Effector memory CD4-positive, alpha-beta T cell (primary cell): ENCODE results near the gene MT2A.

Experiments
- DNase-seq, 3 donors: peaks; one replicate each; pipeline ENCODE4 v3.0.0-alpha.2; 2020
- H3K27ac ChIP-seq: 2 replicates; pipeline ENCODE4 v1.7.0; 2013; ENCODE audit warnings: mild to moderate bottlenecking, low read length, moderate library complexity; ENCODE audit not compliant: insufficient read depth, poor library complexity, severe bottlenecking
- H3K27me3 ChIP-seq: replicated peaks from 2 replicates; pipeline ENCODE4 v1.7.0; 2013; ENCODE audit warnings: mild to moderate bottlenecking, low read length; ENCODE audit not compliant: insufficient read depth, control insufficient read depth, poor library complexity, severe bottlenecking
- H3K36me3 ChIP-seq: 2 replicates; pipeline ENCODE4 v1.7.0; 2013; ENCODE audit warnings: mild to moderate bottlenecking, low read length, moderate library complexity; ENCODE audit not compliant: control insufficient read depth, insufficient read depth
- H3K4me1 ChIP-seq: 2 replicates; pipeline ENCODE4 v1.7.0; 2013; ENCODE audit warnings: low read length, mild to moderate bottlenecking; ENCODE audit not compliant: control insufficient read depth, insufficient read depth, poor library complexity, severe bottlenecking
- H3K4me3 ChIP-seq: 2 replicates; pipeline ENCODE4 v1.7.0; 2013; ENCODE audit warnings: low read length, low read depth, mild to moderate bottlenecking; ENCODE audit not compliant: insufficient read depth, poor library complexity, severe bottlenecking
- H3K9me3 ChIP-seq: 2 replicates; pipeline ENCODE4 v1.7.0; 2013; ENCODE audit warnings: mild to moderate bottlenecking, low read length, moderate library complexity; ENCODE audit not compliant: control insufficient read depth

Gene MT2A

DNA sequence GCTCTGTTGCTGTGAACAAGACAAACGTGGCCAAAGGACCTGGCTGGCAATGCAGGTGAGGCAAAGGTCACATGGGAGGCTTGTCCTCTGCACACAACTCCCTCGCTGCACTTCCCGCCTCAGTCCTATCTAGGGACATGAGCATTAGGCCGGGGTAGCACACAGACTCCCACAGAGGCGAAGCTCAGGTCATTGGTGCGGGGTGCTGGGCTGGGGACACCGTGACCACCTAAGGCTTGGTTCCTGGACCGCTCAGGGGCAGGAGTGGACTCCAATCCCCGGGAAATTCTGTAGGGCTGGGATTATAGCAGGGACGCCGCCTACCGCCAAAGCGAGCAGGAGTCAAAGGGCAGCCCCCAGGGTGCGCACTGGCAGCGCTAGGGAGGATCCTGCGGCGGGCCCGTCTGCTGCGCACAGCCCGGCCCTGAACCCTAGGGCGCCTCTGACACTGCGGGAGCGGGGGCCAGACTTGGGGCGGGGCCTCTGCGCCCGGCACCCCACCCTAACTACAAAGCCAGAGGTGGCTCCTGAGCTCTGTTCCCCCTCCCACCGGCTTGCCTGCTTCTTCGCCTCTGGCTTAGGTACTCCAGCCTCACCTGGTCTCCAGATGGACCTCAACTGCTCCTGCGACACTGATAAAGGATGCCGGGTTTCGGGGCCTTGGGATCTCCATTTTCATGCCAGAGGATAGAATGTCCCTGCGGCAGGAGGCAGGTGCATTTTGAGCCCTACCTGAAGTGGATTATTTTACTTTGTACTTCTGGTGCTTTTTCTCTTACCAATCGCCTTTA is 39.5 kb downstream of the MT2A start:
- no peaks in the 10 kb centered on the region for H3K36me3 ChIP-seq
- H3K4me3 ChIP-seq, result no peak overlapping the region
- H3K27me3 ChIP-seq, result peaks cover 4% of the 10 kb centered on the region
- no peaks in the 10 kb centered on the region for H3K9me3 ChIP-seq
- H3K4me1 ChIP-seq, result peaks cover 15% of the 10 kb centered on the region
- no peak overlapping the region for H3K27ac ChIP-seq
- no peak for DNase-seq

DNA sequence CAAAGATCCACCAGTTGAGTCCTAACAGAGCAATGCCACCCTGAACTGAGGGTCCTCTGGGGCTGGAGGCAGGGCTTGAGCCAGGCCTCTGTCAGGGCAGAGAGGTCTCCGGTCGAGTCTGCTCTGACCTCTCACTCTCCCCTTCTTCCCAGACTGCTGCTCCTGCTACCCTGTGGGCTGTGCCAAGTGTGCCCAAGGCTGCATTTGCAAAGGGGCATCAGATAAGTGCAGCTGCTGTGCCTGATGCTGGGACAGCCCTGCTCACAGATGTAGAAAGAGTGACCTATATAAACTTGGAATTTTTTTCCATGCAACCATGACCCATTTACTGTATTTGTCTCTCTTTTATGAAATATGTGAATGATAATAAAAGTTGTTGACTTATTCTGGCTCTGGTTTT is 40.9 kb downstream of the MT2A start:
- Histone ChIP-seq H3K27ac (no peak overlapping the region), H3K4me3 (no peak overlapping the region), H3K9me3 (no peaks in the 10 kb centered on the region), H3K27me3 (peaks cover 4% of the 10 kb centered on the region), H3K36me3 (no peaks in the 10 kb centered on the region), H3K4me1 (peaks cover under 1% of the 10 kb centered on the region)
- DNase-seq, result no peak

GRCh38 chr16:56649820-56650219 is 41.4 kb downstream of the MT2A start:
- no peaks in the 10 kb centered on the region for H3K36me3 ChIP-seq
- peaks cover 4% of the 10 kb centered on the region for H3K27me3 ChIP-seq
- no peak overlapping the region for H3K27ac ChIP-seq
- no peak for DNase-seq
- no peaks in the 10 kb centered on the region for H3K9me3 ChIP-seq
- H3K4me3 ChIP-seq, result no peak overlapping the region
- H3K4me1 ChIP-seq, result no peaks in the 10 kb centered on the region

DNA sequence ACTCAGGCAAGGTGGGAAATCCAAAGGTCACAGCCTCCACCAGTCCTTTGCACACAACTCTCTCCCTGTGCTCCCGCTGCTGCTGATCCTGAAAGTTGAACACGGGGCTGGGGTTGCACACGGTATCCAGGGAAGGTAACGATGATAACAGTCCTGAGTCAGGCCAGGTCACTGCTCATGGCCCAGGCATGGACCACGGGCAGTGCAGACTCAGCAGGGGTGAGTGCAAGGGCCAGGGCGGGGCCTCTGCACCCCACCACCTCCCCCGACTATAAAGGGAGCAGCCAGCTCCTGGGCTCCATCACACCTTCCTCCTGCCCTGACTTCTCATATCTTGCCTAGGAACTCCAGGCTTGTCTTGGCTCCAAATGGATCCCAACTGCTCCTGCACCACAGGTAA is 43.2 kb downstream of the MT2A start, which contains the start of gene MT1B:
TSS of gene MT1B (plus strand) at position 301 of the 400 bp plus-strand sequence. CDS start at position 369, 68 bp downstream.
- H3K4me3 ChIP-seq, result no peak within 1 kb of the TSS
- DNase-seq, result no peak
- H3K36me3 ChIP-seq, result no peaks in the 10 kb centered on the region
- no peaks in the 10 kb centered on the region for H3K4me1 ChIP-seq
- H3K9me3 ChIP-seq, result no peaks in the 10 kb centered on the region
- peaks cover 4% of the 10 kb centered on the region for H3K27me3 ChIP-seq
- no peak within 1 kb of the TSS for H3K27ac ChIP-seq

DNA sequence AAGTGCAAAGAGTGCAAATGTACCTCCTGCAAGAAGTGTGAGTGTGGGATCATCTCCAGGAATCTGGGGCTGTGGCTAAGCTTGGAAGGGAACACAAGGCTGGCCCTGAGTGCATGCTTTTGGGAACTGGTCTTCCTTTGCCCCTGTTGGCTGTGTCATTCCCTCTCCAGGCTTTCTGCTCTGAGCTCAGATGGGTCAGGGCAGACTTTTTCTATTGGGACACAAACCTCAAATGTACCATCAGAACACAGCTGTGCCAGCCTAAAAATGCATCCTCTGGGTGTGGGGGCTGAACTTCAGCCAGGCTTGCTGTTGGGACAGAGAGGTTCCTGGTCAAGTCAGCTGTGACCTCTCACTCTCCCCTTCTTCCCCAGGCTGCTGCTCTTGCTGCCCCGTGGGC is 44.2 kb downstream of the MT2A start:
- Histone ChIP-seq H3K4me3 (no peak overlapping the region), H3K4me1 (no peaks in the 10 kb centered on the region), H3K27ac (no peak overlapping the region), H3K9me3 (no peaks in the 10 kb centered on the region), H3K36me3 (no peaks in the 10 kb centered on the region), H3K27me3 (peaks cover 4% of the 10 kb centered on the region)
- DNase-seq, result no peak

GRCh38 chr16:56653218-56653617 is 44.8 kb downstream of the MT2A start:
- Histone ChIP-seq H3K27ac (no peak overlapping the region), H3K27me3 (peaks cover 4% of the 10 kb centered on the region), H3K4me3 (no peak overlapping the region), H3K36me3 (no peaks in the 10 kb centered on the region), H3K9me3 (no peaks in the 10 kb centered on the region), H3K4me1 (peaks cover 4% of the 10 kb centered on the region)
- DNase-seq, result no peak

- peak within 1 kb of the TSS; percentile 49 for H3K27ac ChIP-seq
- H3K36me3 ChIP-seq, result no peaks in the 10 kb centered on the region
- peak; percentile 41 to 59 (median 59) for DNase-seq
- no peaks in the 10 kb centered on the region for H3K9me3 ChIP-seq
- peaks cover 9% of the 10 kb centered on the region for H3K4me1 ChIP-seq
- peak within 1 kb of the TSS; percentile 82 for H3K4me3 ChIP-seq
- no peaks in the 10 kb centered on the region for H3K27me3 ChIP-seq
These were observed 49.4 kb downstream of the MT2A start, which contains the start of gene MT1F for GRCh38 chr16:56657555-56658326. Gene MT1F (plus strand): TSS chr16:56657959. CDS start chr16:56658059, 100 bp downstream.

- peak overlapping the region; percentile 82 for H3K4me3 ChIP-seq
- no peaks in the 10 kb centered on the region for H3K36me3 ChIP-seq
- no peaks in the 10 kb centered on the region for H3K9me3 ChIP-seq
- H3K27ac ChIP-seq, result no peak overlapping the region
- no peak for DNase-seq
- H3K4me1 ChIP-seq, result peaks cover 9% of the 10 kb centered on the region
- no peaks in the 10 kb centered on the region for H3K27me3 ChIP-seq
These were observed 50.0 kb downstream of the MT2A start for GRCh38 chr16:56658327-56658875.
